Measurements from ENCODE around the gene ZNF208. TPM values are rescaled to one million over a fixed set of nuclear protein-coding genes. Genes with fewer than 3 reads are reported as not detected.

Gene ZNF208
- total RNA-seq, 4 donors from 2014 or later, result 0.70 to 15.7 (median 0.96) TPM

DNA sequence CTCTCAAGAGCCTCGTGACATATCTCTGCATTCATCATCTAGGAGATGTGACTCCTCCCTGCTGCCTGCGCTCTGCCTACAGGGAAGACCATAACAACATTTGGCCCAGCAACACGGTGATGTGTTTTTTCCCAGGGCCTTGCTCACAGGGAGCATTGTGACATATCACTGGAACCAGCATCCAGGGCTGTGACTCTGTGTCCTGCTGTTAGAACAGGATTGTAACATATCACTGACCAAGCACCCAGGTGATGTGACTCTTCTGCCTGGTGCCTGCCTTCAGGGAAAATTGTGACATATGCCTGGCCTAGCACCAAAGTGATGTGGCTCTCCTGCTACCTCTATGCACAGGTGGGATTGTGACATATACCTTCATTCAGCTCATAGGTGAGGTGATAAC lies 95.3 kb downstream of the ZNF208 start:
- DNase-seq, result no peak
- Histone ChIP-seq H3K4me1 (no peaks in the 10 kb centered on the region), H3K36me3 (no peaks in the 10 kb centered on the region), H3K9me3 (peaks cover 0 to 9% (median 0%) of the 10 kb centered on the region in 4 donors), H3K27me3 (no peaks in the 10 kb centered on the region), H3K27ac (no peak overlapping the region), H3K4me3 (no peak overlapping the region)
- no peak for TF ChIP-seq POLR2A (IDR thresholded peaks at IDR 0.05)
- TF ChIP-seq, protein P1, sequence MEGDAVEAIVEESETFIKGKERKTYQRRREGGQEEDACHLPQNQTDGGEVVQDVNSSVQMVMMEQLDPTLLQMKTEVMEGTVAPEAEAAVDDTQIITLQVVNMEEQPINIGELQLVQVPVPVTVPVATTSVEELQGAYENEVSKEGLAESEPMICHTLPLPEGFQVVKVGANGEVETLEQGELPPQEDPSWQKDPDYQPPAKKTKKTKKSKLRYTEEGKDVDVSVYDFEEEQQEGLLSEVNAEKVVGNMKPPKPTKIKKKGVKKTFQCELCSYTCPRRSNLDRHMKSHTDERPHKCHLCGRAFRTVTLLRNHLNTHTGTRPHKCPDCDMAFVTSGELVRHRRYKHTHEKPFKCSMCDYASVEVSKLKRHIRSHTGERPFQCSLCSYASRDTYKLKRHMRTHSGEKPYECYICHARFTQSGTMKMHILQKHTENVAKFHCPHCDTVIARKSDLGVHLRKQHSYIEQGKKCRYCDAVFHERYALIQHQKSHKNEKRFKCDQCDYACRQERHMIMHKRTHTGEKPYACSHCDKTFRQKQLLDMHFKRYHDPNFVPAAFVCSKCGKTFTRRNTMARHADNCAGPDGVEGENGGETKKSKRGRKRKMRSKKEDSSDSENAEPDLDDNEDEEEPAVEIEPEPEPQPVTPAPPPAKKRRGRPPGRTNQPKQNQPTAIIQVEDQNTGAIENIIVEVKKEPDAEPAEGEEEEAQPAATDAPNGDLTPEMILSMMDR (IDR thresholded peaks at IDR 0.05), result no peak

DNA sequence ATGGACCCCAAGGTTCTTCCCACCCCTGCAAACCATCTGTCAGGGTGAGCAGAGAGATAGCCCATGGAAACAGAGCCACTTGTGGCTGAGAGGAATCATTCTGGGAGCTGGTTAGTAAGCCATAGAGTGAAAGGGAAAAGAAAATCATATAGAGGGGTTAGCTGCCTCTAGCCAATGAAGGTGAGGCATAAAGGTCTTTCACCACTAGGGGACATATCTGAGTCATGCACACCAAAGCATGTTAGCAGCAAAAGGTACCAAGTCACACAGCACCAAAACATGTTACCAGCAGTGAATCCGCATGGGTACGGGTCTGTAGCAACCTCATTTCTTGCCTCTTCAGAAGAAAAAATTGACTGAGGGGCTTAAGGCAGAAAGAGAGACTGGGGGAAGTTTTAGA lies 98.1 kb downstream of the ZNF208 start:
- no peaks in the 10 kb centered on the region for H3K4me1 ChIP-seq
- H3K27me3 ChIP-seq, result no peaks in the 10 kb centered on the region
- H3K4me3 ChIP-seq, result no peak overlapping the region
- no peaks in the 10 kb centered on the region for H3K9me3 ChIP-seq
- no peak for DNase-seq
- no peak overlapping the region for H3K27ac ChIP-seq
- H3K36me3 ChIP-seq, result no peaks in the 10 kb centered on the region
- no peak for TF ChIP-seq POLR2A (IDR thresholded peaks at IDR 0.05)
- TF ChIP-seq, protein P1 (IDR thresholded peaks at IDR 0.05), result no peak

DNA sequence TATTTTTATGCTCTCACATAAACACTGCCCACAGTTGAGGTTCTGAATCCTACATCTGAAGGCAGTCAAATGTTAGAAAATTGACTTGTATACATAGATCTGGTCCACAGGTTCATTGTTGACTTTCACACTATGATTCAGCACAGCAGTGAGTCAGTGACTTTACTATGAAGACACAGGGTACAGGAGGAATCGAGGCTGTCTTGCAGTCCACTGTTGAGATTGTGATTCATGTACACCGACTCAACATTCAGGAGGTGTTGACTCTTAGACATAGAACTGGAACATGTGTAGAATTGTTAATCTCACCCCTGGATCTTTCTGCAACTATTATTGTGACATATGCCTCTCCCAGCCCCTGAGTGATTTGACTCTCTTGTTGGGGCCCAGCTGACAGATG lies 100.4 kb downstream of the ZNF208 start:
- TF ChIP-seq, protein P1 (IDR thresholded peaks at IDR 0.05), result no peak
- TF ChIP-seq POLR2A (IDR thresholded peaks at IDR 0.05), result no peak
- Histone ChIP-seq H3K4me1 (no peaks in the 10 kb centered on the region), H3K4me3 (no peak overlapping the region), H3K27me3 (no peaks in the 10 kb centered on the region), H3K36me3 (no peaks in the 10 kb centered on the region), H3K9me3 (no peaks in the 10 kb centered on the region), H3K27ac (no peak overlapping the region)
- DNase-seq, result no peak

DNA sequence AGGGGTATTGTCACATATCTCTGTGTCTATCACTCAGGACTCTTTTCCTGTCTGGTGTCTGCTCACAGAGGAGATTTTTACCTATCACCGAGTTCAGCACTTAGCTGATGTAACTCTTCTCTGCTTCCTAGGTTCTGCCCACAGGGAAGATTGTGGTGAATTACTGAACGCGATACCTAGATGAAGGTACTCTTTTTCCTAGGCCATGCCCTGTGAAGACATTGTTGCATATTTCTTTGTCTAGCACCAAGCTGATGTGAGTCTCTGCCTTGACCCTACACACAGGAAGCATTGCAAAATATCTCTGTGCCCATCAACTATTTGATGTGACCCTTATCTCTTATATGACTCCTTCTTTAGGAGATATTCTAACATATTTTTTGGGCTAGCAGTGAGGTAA lies 102.7 kb downstream of the ZNF208 start:
- TF ChIP-seq, protein P1 (IDR thresholded peaks at IDR 0.05), result no peak
- no peak for TF ChIP-seq POLR2A (IDR thresholded peaks at IDR 0.05)
- no peaks in the 10 kb centered on the region for H3K27me3 ChIP-seq
- H3K4me1 ChIP-seq, result no peaks in the 10 kb centered on the region
- H3K36me3 ChIP-seq, result no peaks in the 10 kb centered on the region
- DNase-seq, result no peak
- no peak overlapping the region for H3K27ac ChIP-seq
- no peak overlapping the region for H3K4me3 ChIP-seq
- H3K9me3 ChIP-seq, result no peaks in the 10 kb centered on the region

DNA sequence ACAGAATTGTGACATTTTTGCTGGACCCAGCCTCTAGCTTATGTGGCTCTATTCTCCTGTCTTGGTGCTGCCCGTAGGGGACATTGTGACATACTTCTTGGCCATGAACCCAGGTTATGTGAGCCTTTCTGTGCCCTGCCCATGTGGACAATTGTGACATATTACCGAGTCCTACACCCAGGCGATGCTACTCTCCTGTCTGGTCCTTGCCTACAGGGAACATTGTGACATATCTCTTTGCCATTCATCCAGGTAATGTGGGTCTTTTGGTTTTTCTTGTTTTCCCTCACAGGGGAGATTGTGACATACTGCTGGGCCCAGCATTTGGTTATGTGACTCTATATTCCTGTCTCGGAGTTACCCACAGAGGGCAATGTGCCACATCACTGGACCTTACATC lies 103.2 kb downstream of the ZNF208 start:
- no peaks in the 10 kb centered on the region for H3K9me3 ChIP-seq
- TF ChIP-seq POLR2A (IDR thresholded peaks at IDR 0.05), result no peak
- TF ChIP-seq, protein P1 (IDR thresholded peaks at IDR 0.05), result no peak

DNA sequence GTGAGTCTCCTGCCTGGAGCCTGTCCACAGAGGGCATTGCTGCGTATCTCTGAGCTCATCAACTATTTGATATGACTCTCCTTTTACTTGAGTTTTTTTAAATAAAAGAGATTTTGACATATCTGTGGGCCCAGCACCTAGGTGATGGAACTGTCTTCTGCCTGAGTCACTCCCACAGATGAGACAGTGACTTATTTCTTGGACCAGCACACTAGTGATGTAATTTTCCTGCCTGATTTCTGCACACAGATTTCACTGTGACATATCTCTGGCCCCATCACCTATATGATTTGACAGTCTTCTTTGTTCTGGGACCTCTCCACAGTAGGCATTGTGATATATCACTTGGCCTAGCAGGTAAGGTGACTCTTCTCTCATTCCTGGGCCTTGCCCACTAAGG lies 108.2 kb downstream of the ZNF208 start:
- H3K4me1 ChIP-seq, result no peaks in the 10 kb centered on the region
- DNase-seq, result no peak
- no peaks in the 10 kb centered on the region for H3K36me3 ChIP-seq
- H3K27me3 ChIP-seq, result no peaks in the 10 kb centered on the region
- TF ChIP-seq POLR2A (IDR thresholded peaks at IDR 0.05), result no peak
- TF ChIP-seq, protein P1 (IDR thresholded peaks at IDR 0.05), result no peak
- no peaks in the 10 kb centered on the region for H3K9me3 ChIP-seq
- no peak overlapping the region for H3K4me3 ChIP-seq
- H3K27ac ChIP-seq, result no peak overlapping the region

More for the DNA sequence above, 103.2 kb downstream of the ZNF208 start:
- H3K27me3 ChIP-seq, result no peaks in the 10 kb centered on the region
- H3K36me3 ChIP-seq, result no peaks in the 10 kb centered on the region
- H3K4me3 ChIP-seq, result no peak overlapping the region
- no peaks in the 10 kb centered on the region for H3K4me1 ChIP-seq
- H3K27ac ChIP-seq, result no peak overlapping the region
- no peak for DNase-seq
